Muscle layer of colon (tissue), 2 donors: ENCODE results near the gene IFT74.
"Not testable (repeated sequence)": the region's sequence is repeated elsewhere in the genome, so short reads cannot be mapped to it uniquely, and the experiment has no call there.

Experiments used
- H3K27ac ChIP-seq: one replicate; pipeline ENCODE4 v1.7.0; 2013; ENCODE audit warnings: low read depth, mild to moderate bottlenecking, low read length, moderate library complexity
- H3K27me3 ChIP-seq, 2 donors: one replicate each; pipeline ENCODE4 v1.7.0; 2013; ENCODE audit warnings: low read length in 2 of 2, mild to moderate bottlenecking in 2 of 2; ENCODE audit not compliant: insufficient read depth in 2 of 2, control insufficient read depth in 1 of 2
- H3K36me3 ChIP-seq: one replicate; pipeline ENCODE4 v1.7.0; 2013; ENCODE audit warnings: mild to moderate bottlenecking, low read length; ENCODE audit not compliant: insufficient read depth
- H3K4me1 ChIP-seq: one replicate; pipeline ENCODE4 v1.7.0; 2013; ENCODE audit warnings: mild to moderate bottlenecking, low read length; ENCODE audit not compliant: insufficient read depth
- H3K4me3 ChIP-seq, 2 donors: one replicate each; pipeline ENCODE4 v1.7.0; 2013; ENCODE audit warnings: low read length in 2 of 2, low read depth in 1 of 2, mild to moderate bottlenecking in 1 of 2, moderate library complexity in 1 of 2
- H3K9ac ChIP-seq: one replicate; pipeline ENCODE4 v1.7.0; 2013; ENCODE audit warnings: low read length
- H3K9me3 ChIP-seq: one replicate; pipeline ENCODE4 v1.7.0; 2013; ENCODE audit warnings: mild to moderate bottlenecking, low read length
- donor health status: abdominal sarcoma.
- donor health status: Adenocarcinoma of cecum.

The IFT74 gene

GRCh38 chr9:27085456-27085855, 129.2 kb downstream of the IFT74 start:
- Histone ChIP-seq H3K4me3 (no peak overlapping the region), H3K36me3 (no peaks in the 10 kb centered on the region), H3K27me3 (no peaks in the 10 kb centered on the region), H3K4me1 (peaks cover 10% of the 10 kb centered on the region), H3K9ac (no peak overlapping the region), H3K9me3 (no peaks in the 10 kb centered on the region), H3K27ac (no peak overlapping the region)

- H3K9ac ChIP-seq = no peak overlapping the region
- H3K27ac ChIP-seq = no peak overlapping the region
- H3K4me1 ChIP-seq = peaks cover 10% of the 10 kb centered on the region
- no peaks in the 10 kb centered on the region for H3K27me3 ChIP-seq
- no peaks in the 10 kb centered on the region for H3K36me3 ChIP-seq
- no peak overlapping the region for H3K4me3 ChIP-seq
- no peaks in the 10 kb centered on the region for H3K9me3 ChIP-seq
Measured at GRCh38 chr9:27086818-27087680, 130.8 kb downstream of the IFT74 start.

GRCh38 chr9:27088981-27089380, 132.8 kb downstream of the IFT74 start:
- Histone ChIP-seq H3K9me3 (no peaks in the 10 kb centered on the region), H3K4me1 (peaks cover 10% of the 10 kb centered on the region), H3K36me3 (no peaks in the 10 kb centered on the region), H3K9ac (no peak overlapping the region), H3K27me3 (no peaks in the 10 kb centered on the region), H3K27ac (no peak overlapping the region), H3K4me3 (no peak overlapping the region)

GRCh38 chr9:27089706-27090105, 133.5 kb downstream of the IFT74 start:
- Histone ChIP-seq H3K9ac (no peak overlapping the region), H3K4me3 (no peak overlapping the region), H3K36me3 (no peaks in the 10 kb centered on the region), H3K27me3 (no peaks in the 10 kb centered on the region), H3K9me3 (no peaks in the 10 kb centered on the region), H3K27ac (no peak overlapping the region), H3K4me1 (peaks cover 10% of the 10 kb centered on the region)

DNA sequence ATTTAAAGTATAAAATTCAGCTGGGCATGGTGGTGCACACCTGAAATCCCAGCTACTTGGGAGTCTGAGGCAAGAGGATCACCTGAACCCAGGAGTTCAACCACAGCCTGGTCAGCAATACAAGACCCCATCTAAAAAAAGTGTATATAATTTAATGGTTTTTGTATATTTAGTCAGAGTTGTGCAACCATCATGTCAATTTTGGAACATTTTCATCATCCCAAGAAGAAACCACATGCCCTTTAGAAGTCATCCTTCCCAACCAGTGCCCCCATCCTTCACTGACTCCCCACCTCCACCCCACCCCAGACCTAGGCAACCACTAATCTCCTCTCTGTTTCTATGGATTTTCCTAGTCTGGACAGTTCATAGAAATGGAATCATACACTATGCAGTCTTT, 134.0 kb downstream of the IFT74 start:
- no peaks in the 10 kb centered on the region for H3K9me3 ChIP-seq

DNA sequence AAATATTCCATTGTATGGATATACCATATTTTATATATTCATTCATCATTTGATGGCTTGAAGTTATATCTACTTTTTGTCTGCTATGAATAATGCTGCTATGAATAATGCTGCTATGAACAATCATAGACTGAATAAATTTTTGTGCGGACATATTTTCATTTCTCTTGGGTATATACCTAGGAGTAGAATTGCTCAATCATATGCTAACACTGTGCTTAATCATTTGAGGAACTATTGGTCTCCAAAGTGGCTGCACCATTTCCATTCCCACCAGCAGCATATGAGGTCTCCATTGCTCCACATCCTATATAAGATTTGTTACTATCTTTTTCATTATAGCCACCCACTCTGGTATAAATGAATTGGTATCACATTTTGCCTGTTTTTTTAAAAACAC, 134.5 kb downstream of the IFT74 start:
- no peak overlapping the region for H3K4me3 ChIP-seq
- no peaks in the 10 kb centered on the region for H3K36me3 ChIP-seq
- peaks cover 10% of the 10 kb centered on the region for H3K4me1 ChIP-seq
- H3K9ac ChIP-seq = no peak overlapping the region
- H3K27ac ChIP-seq = no peak overlapping the region
- no peaks in the 10 kb centered on the region for H3K9me3 ChIP-seq
- no peaks in the 10 kb centered on the region for H3K27me3 ChIP-seq

More for the DNA sequence above, 134.0 kb downstream of the IFT74 start:
- Histone ChIP-seq H3K36me3 (no peaks in the 10 kb centered on the region), H3K27me3 (no peaks in the 10 kb centered on the region), H3K4me3 (no peak overlapping the region), H3K9ac (no peak overlapping the region), H3K4me1 (peaks cover 10% of the 10 kb centered on the region), H3K27ac (no peak overlapping the region)

- not testable (repeated sequence) for H3K9me3 ChIP-seq, H3K27me3 ChIP-seq, H3K27ac ChIP-seq, H3K4me3 ChIP-seq, H3K36me3 ChIP-seq, H3K9ac ChIP-seq, H3K4me1 ChIP-seq
Measured at GRCh38 chr9:27092496-27092895, 136.3 kb downstream of the IFT74 start.

GRCh38 chr9:27093384-27094067, 137.3 kb downstream of the IFT74 start:
- not testable (repeated sequence) for H3K9ac ChIP-seq, H3K27ac ChIP-seq, H3K9me3 ChIP-seq, H3K4me3 ChIP-seq, H3K4me1 ChIP-seq, H3K27me3 ChIP-seq, H3K36me3 ChIP-seq

GRCh38 chr9:27094640-27095298, 138.6 kb downstream of the IFT74 start:
- Histone ChIP-seq H3K27ac (no peak overlapping the region), H3K36me3 (no peaks in the 10 kb centered on the region), H3K4me1 (no peaks in the 10 kb centered on the region), H3K27me3 (no peaks in the 10 kb centered on the region), H3K9me3 (no peaks in the 10 kb centered on the region), H3K9ac (no peak overlapping the region), H3K4me3 (no peak overlapping the region)

DNA sequence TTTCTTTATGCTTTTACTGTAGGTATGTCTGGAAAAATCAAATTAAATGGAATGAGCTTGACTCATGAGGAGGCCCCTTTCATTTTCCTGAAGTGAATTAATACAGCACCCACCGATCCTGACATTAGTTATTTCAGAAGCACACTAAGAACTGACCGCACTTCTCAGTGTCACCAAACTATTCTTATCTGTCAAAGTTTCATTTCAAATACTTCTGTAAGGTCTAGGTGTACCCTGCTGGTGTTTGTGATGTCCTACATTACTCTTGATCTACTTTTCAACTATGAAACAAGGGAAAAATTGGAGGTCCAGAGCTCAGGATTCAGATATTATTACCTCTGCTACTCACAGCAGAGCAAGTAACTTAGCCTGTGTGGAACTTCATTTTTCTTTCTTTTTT, 151.0 kb downstream of the IFT74 start:
- Histone ChIP-seq H3K27ac (no peak overlapping the region), H3K9me3 (no peaks in the 10 kb centered on the region), H3K4me3 (no peak overlapping the region), H3K9ac (no peak overlapping the region), H3K4me1 (no peaks in the 10 kb centered on the region), H3K36me3 (no peaks in the 10 kb centered on the region), H3K27me3 (no peaks in the 10 kb centered on the region)

DNA sequence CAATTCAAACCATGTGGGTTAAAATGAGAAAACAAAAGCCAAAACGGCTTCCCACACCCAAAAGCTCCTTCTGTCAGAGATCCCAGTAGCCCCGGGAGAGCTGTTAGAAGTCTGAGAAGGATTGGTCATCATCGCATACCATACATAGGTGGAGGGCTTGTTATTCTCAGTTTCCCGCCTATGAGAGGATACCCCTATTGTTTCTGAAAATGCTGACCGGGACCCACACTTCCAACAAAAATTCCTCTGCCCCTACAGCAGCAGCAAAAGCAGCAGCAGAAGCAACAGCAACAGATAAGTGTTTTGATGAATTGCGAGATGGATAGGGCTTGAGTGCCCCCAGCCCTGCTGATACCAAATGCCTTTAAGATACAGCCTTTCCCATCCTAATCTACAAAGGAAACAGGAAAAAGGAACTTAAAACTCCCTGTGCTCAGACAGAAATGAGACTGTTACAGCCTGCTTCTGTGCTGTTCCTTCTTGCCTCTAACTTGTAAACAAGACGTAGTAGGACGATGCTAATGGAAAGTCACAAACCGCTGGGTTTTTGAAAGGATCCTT, 152.8 kb downstream of the IFT74 start, which contains the start of gene TEK:
Gene TEK (plus strand): TSS at position 245 of the 561 bp plus-strand sequence. CDS start 366 bp downstream, outside the sequence.
- no peaks in the 10 kb centered on the region for H3K36me3 ChIP-seq
- H3K4me3 ChIP-seq = peak within 1 kb of the TSS in 1 of 2 donors; percentile 3
- no peak within 1 kb of the TSS for H3K27ac ChIP-seq
- H3K9ac ChIP-seq = no peak within 1 kb of the TSS
- no peaks in the 10 kb centered on the region for H3K27me3 ChIP-seq
- no peaks in the 10 kb centered on the region for H3K9me3 ChIP-seq
- no peaks in the 10 kb centered on the region for H3K4me1 ChIP-seq
